Endodermal cell (in vitro differentiated cells): ENCODE results near the gene RAB9A. TPM values are rescaled to one million over a fixed set of nuclear protein-coding genes. Genes with fewer than 3 reads are reported as not detected.

ENCODE experiments used
- DNase-seq: peaks from one replicate; pipeline ENCODE4 v3.0.0-alpha.2; 2017
- H3K27ac ChIP-seq: 2 replicates; pipeline ENCODE4 v1.5.1; 2013; ENCODE audit warnings: mild to moderate bottlenecking, low read depth, low read length, moderate library complexity
- H3K27me3 ChIP-seq: 2 replicates; pipeline ENCODE4 v1.6.1; 2013; ENCODE audit warnings: mild to moderate bottlenecking, low read length, moderate library complexity; ENCODE audit not compliant: insufficient read depth, control insufficient read depth, poor library complexity, severe bottlenecking
- H3K36me3 ChIP-seq: 2 replicates; pipeline ENCODE4 v1.7.0; 2013; ENCODE audit warnings: mild to moderate bottlenecking, low read length, moderate library complexity; ENCODE audit not compliant: control insufficient read depth, insufficient read depth
- H3K4me1 ChIP-seq: one replicate; pipeline ENCODE4 v1.7.0; 2013; ENCODE audit warnings: low read length; ENCODE audit not compliant: control insufficient read depth, insufficient read depth
- H3K4me3 ChIP-seq: 2 replicates; pipeline ENCODE4 v1.5.1; 2013; ENCODE audit warnings: mild to moderate bottlenecking, low read length, moderate library complexity
- H3K9ac ChIP-seq: 2 replicates; pipeline ENCODE4 v1.6.1; 2013; ENCODE audit warnings: mild to moderate bottlenecking, low read length, moderate library complexity; ENCODE audit not compliant: poor library complexity, severe bottlenecking; ENCODE audit errors: extremely low read depth
- H3K9me3 ChIP-seq: 2 replicates; pipeline ENCODE4 v1.6.1; 2013; ENCODE audit warnings: mild to moderate bottlenecking, low read length, moderate library complexity; ENCODE audit not compliant: control insufficient read depth
- H3K27ac Mint-ChIP-seq: 2 replicates; pipeline ENCODE4 v1.8.0; 2020; ENCODE audit warnings: mixed read lengths
- H3K27me3 Mint-ChIP-seq: 2 replicates; pipeline ENCODE4 v1.8.0; 2021; ENCODE audit warnings: mild to moderate bottlenecking, mixed read lengths; ENCODE audit not compliant: insufficient read depth
- H3K36me3 Mint-ChIP-seq: 2 replicates; pipeline ENCODE4 v1.8.0; 2020; ENCODE audit warnings: low read depth, mixed read lengths
- H3K4me1 Mint-ChIP-seq: 2 replicates; pipeline ENCODE4 v1.8.0; 2020; ENCODE audit warnings: mixed read lengths
- H3K4me3 Mint-ChIP-seq: 2 replicates; pipeline ENCODE4 v1.8.0; 2020; ENCODE audit warnings: mild to moderate bottlenecking, moderate library complexity, mixed read lengths
- H3K9me3 Mint-ChIP-seq: 2 replicates; pipeline ENCODE4 v1.8.0; 2020; ENCODE audit warnings: mild to moderate bottlenecking, mixed read lengths
- WGBS, 2 experiments: methylation state at CpG; one replicate each; pipeline versions ENCODE4 v1.1.5 to v1.1.7; 2013; ENCODE audit warnings: missing lambda C conversion rate in 2 of 2, mixed read lengths in 1 of 2; ENCODE audit not compliant: insufficient coverage in 1 of 2, insufficient read length in 1 of 2; 5-methylcytosine and 5-hydroxymethylcytosine counted together
- total RNA-seq, 2 donors: library from RNA; stranded (reverse); fragmentation: NEBNext Ultra II Directional in 1 of 2; extraction: Animal tissue kit (Norgen Biotek cat#: 25700) in 1 of 2; gene quantifications; 2 replicates in 1 of 2; 3 replicates in 1 of 2; pipeline ENCODE4 v1.2.1, GENCODE V29; 2021
- TF ChIP-seq, protein P1 (sequence below): fragments of 200-600 bp; sonication (generic); conservative IDR thresholded peaks from 2 replicates; pipeline ENCODE4 v1.5.0; 2021; ENCODE audit warnings: antibody characterized with exemption, mild to moderate bottlenecking

The RAB9A gene
- total RNA-seq, 2 donors from 2014 or later: 22.3 to 28.0 TPM

DNA sequence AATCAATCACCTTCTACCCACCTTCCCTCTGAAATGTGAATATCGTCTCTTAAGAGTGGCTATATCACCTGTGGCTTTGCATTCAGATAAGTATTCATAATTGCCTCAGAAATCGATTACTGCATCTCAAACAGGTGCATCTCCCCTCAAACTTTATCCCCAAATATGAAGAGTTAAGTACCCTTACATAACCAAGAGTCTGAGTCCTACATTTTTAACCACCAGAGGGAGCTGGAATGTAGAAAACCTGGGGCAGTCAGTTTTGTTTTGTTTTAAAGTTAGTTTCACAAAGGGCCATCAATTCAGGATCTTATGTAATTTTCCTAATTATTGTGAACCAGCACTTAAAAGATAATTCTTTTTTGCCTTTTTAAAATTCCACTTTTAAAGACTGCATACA is 30.3 kb upstream of the RAB9A start:
- DNase-seq: no peak
- Mint-ChIP-seq H3K9me3 (peaks cover 58% of the 10 kb centered on the region), H3K4me1 (no peaks in the 10 kb centered on the region), H3K4me3 (no peak overlapping the region), H3K27me3 (no peaks in the 10 kb centered on the region), H3K27ac (peak overlapping the region; percentile 23), H3K36me3 (peaks cover 15% of the 10 kb centered on the region)
- Histone ChIP-seq H3K27ac (no peak overlapping the region), H3K36me3 (no peaks in the 10 kb centered on the region), H3K4me3 (no peak overlapping the region), H3K27me3 (no peaks in the 10 kb centered on the region), H3K9ac (no peak overlapping the region), H3K4me1 (no peaks in the 10 kb centered on the region), H3K9me3 (no peaks in the 10 kb centered on the region)
- TF ChIP-seq, protein P1, sequence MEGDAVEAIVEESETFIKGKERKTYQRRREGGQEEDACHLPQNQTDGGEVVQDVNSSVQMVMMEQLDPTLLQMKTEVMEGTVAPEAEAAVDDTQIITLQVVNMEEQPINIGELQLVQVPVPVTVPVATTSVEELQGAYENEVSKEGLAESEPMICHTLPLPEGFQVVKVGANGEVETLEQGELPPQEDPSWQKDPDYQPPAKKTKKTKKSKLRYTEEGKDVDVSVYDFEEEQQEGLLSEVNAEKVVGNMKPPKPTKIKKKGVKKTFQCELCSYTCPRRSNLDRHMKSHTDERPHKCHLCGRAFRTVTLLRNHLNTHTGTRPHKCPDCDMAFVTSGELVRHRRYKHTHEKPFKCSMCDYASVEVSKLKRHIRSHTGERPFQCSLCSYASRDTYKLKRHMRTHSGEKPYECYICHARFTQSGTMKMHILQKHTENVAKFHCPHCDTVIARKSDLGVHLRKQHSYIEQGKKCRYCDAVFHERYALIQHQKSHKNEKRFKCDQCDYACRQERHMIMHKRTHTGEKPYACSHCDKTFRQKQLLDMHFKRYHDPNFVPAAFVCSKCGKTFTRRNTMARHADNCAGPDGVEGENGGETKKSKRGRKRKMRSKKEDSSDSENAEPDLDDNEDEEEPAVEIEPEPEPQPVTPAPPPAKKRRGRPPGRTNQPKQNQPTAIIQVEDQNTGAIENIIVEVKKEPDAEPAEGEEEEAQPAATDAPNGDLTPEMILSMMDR: peak; percentile 76
- WGBS, 2 experiments: 26% methylated on average over 2 of the region's 2 CpGs; no CpG with 5 or more reads in 1 of the 2 experiments

DNA sequence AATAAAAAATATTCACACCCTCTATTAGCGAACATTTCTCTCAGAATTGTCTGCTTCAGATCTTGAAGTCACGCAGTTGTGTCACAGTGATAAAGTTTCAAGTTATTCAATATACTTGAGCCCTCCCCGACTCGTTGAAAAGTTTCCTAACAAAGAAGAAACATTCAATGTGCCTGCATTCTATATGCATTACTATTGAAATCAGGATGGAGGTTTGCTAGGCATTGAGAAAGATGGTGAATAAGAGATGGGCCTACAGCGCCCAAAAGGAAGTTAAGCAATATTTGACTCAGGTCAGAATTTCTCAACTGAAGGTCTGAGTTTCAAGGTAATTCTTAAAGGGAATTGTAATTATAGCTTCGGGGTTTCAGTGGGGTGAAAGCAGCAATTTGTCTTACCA is 29.9 kb upstream of the RAB9A start:
- no peak overlapping the region for H3K9ac ChIP-seq
- H3K4me1 ChIP-seq: no peaks in the 10 kb centered on the region
- H3K27me3 ChIP-seq: no peaks in the 10 kb centered on the region
- no peak overlapping the region for H3K4me3 ChIP-seq
- Mint-ChIP-seq H3K4me1 (no peaks in the 10 kb centered on the region), H3K27ac (peak overlapping the region; percentile 23), H3K27me3 (no peaks in the 10 kb centered on the region), H3K36me3 (peaks cover 19% of the 10 kb centered on the region), H3K4me3 (no peak overlapping the region), H3K9me3 (peaks cover 63% of the 10 kb centered on the region)
- no peaks in the 10 kb centered on the region for H3K36me3 ChIP-seq
- no peak overlapping the region for H3K27ac ChIP-seq
- WGBS, 2 experiments: 40 to 76% methylated on average over 2 to 5 of the region's 6 CpGs
- H3K9me3 ChIP-seq: no peaks in the 10 kb centered on the region
- TF ChIP-seq, protein P1: no peak
- no peak for DNase-seq

DNA sequence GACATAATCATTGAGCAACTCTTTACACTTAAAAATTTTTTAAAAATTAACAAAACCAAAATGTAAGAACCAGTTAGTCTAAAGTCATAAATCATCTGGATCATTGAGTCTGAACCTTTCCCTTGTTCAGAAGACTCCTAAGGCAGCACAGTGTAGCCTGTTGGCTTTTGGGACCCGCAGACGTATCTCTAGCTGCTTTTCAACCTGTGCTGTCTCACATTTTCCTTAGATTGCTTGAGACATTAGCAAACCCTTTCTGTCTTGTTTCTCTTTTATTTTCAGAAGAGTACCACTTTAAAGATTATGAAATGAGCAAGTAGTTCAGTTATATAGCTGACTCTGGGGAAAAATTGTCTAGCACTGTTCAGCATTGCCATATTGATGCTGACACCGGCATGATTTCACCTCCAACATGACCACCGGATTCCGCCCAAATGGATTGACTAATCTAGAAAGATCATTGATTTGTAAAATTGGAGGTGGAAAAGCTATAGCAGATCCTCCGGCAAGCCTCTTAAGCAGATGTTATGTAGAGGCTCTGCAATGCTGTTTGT is 27.1 kb upstream of the RAB9A start:
- TF ChIP-seq, protein P1: no peak
- H3K27me3 Mint-ChIP-seq: no peaks in the 10 kb centered on the region
- H3K4me1 Mint-ChIP-seq: no peaks in the 10 kb centered on the region
- no peak overlapping the region for H3K4me3 Mint-ChIP-seq
- no peaks in the 10 kb centered on the region for H3K4me1 ChIP-seq
- no peak for DNase-seq
- no peaks in the 10 kb centered on the region for H3K9me3 ChIP-seq
- H3K9me3 Mint-ChIP-seq: peaks cover 68% of the 10 kb centered on the region
- no peak overlapping the region for H3K4me3 ChIP-seq
- H3K27ac Mint-ChIP-seq: no peak overlapping the region
- no peaks in the 10 kb centered on the region for H3K36me3 ChIP-seq
- WGBS, 2 experiments: 94 to 98% methylated on average over 2 to 6 of the region's 6 CpGs
- no peak overlapping the region for H3K27ac ChIP-seq
- no peaks in the 10 kb centered on the region for H3K27me3 ChIP-seq
- H3K9ac ChIP-seq: no peak overlapping the region
- H3K36me3 Mint-ChIP-seq: peaks cover 22% of the 10 kb centered on the region
